GM19043 (cell line): ENCODE data around the gene IL18RAP.

Experiments
- ATAC-seq: cut with Tn5 transposase; IDR thresholded peaks from one replicate; pipeline ENCODE4 v1.9.1; 2021; ENCODE audit warnings: low read depth; ENCODE audit not compliant: unreplicated experiment

Gene IL18RAP

DNA sequence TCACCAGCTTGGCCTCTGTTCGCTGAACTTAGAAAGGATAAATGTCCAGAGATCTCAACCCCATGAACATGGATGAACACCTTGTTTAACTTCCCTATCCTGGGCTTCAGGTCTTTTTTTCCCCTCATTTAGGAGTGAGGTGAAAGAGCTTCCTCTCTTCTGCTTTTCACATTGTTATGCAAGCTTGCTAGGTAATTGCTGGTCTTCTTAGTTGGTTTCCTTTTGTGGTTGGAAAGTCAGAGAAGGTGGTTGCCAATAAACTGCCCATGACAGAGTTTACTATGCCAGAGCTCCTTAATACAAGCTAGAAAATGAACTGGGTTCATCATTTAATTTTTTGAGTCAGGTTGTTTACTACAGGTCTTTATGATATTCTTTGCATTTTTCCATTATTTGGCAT lies 66.7 kb downstream of the IL18RAP start:
- no peak for ATAC-seq

DNA sequence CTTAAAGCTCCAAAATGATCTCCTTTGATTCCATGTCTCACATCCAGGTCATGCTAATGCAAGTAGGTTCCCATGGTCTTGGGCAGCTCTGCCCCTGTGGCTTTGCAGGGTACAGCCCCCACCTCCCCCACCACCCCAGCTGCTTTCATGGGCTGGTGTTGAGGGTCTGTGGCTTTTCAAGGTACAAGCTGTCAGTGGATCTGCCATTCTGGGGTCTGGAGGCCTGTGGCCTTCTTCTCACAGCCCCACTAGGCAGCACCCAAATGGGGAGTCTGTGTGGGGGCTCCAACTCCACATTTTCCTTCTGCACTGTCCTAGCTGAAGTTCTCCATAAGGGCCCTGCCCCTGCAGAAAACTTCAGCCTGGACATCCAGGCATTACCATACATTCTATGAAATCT lies 69.0 kb downstream of the IL18RAP start:
- no peak for ATAC-seq

DNA sequence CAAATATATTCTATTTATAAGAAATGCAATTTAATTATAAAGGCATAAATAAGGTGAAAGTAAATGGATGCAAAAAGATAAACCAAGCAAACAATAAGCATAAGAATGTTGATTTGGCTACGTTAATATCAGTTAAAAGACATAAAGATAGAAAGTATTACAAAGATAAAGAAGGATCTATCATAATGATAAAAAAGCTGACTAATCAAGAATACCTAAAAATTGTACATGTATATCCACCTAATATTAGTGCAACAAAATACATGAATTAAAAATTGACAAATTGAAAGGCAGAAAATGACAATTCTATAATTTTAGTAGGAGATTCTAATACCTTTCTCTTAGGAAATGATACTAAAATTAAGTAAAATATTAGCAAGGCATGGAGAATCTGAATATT lies 71.6 kb downstream of the IL18RAP start:
- no peak for ATAC-seq

DNA sequence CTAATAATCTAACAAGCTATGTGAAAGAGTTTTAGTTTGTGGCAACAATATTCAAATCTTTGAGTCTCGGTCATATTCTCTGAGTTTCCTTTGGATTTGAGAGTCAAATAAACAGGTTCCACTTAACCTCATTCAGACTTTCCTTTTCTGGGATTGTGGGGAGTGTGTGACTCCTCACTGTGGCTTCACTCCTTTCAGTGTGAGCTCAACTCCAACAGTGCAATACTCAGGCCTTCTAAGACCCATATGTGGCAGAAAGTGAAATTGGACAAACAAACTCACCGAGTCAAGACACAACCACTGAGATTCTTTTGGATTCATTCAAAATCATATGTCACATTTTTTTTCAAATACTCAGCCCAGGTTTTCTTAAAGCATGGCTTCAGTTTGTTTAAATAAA lies 75.5 kb downstream of the IL18RAP start:
- no peak for ATAC-seq

DNA sequence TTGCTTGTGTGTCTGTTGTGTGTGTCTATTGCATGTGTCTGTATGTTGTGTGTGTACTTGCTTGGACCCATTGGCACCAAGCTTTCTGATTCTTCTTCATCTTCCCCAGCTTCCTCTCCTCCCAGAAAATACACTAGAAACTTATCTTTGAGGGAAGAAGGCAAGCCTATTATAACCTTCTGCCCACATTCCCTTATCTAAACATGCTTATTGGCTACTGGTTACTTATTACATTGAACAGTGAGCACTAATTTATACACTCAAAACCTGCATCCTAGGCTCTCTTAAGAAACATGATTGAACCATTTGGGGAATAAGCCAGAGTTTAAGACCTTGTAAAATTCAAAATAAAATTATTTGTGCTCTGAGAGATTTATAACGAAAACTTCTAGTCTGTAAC lies 76.6 kb downstream of the IL18RAP start:
- ATAC-seq, result no peak
